ENCODE data around the gene ETV1. TPM values are rescaled to one million over a fixed set of nuclear protein-coding genes. Genes with fewer than 3 reads are reported as not detected.

The ETV1 gene
- total and polyA plus RNA-seq, 9 of the 15 experiments (the other 6 are each of a cell fraction or from before 2014, with no cell fraction given): 7.2 to 27.4 (median 14.0) TPM

- 0 out of 2 replicates have a peak, but pooled peaks have one; percentile 42 for TF ChIP-seq ZNF780A (CRISPR knock-in tag; IDR thresholded peaks at IDR 0.05)
- TF ChIP-seq PURB (CRISPR knock-in tag; IDR thresholded peaks at IDR 0.05; ENCODE audit: low read depth): no peak
- no peak for TF ChIP-seq LEF1 (IDR thresholded peaks at IDR 0.05)
- TF ChIP-seq SNAPC5 (CRISPR knock-in tag; IDR thresholded peaks at IDR 0.05): peak; percentile 57; the same call in 1 of the 2 replicates
- no peak for TF ChIP-seq CC2D1A (IDR thresholded peaks at IDR 0.05)
- TF ChIP-seq ELK3 (CRISPR knock-in tag; IDR thresholded peaks at IDR 0.05): peak; percentile 78; the same call in 1 of the 2 replicates
- peak; percentile 99 for TF ChIP-seq ZNF592 (IDR thresholded peaks at IDR 0.05)
- no peak for TF ChIP-seq MCM2 (IDR thresholded peaks at IDR 0.05; ENCODE audit: low read depth)
- TF ChIP-seq PYGO2 (tag; IDR thresholded peaks at IDR 0.05): peak; percentile 94
- TF ChIP-seq HNRNPH1 (optimal IDR thresholded peaks at IDR 0.05; ENCODE audit: low read depth, low read length): no peak
- TF ChIP-seq NFE2L1 (tag; IDR thresholded peaks at IDR 0.05; ENCODE audit: borderline replicate concordance, low read depth): 0 out of 2 replicates have a peak, but pooled peaks have one; percentile 24
- TF ChIP-seq IRF9 (tag; IDR thresholded peaks at IDR 0.05): peak; percentile 81
- peak; percentile 91 for TF ChIP-seq HINFP (tag; conservative IDR thresholded peaks at IDR 0.05; ENCODE audit: low read depth)
- TF ChIP-seq ZNF668 (CRISPR knock-in tag; IDR thresholded peaks at IDR 0.05): peak; percentile 96
- peak; percentile 95 for TF ChIP-seq MECOM (CRISPR knock-in tag; IDR thresholded peaks at IDR 0.05)
These were observed 11.7 kb upstream of the ETV1 start (continued) for GRCh38 chr7:14001139-14001538.
